ENCODE measurements around the gene APOA5. TPM values are rescaled to one million over a fixed set of nuclear protein-coding genes. Genes with fewer than 3 reads are reported as not detected.

The APOA5 gene
- total and polyA plus RNA-seq, 2 of the 13 experiments (the other 11 are each of a cell fraction or from before 2014, with no cell fraction given) = 44.0 to 49.1 TPM

DNA sequence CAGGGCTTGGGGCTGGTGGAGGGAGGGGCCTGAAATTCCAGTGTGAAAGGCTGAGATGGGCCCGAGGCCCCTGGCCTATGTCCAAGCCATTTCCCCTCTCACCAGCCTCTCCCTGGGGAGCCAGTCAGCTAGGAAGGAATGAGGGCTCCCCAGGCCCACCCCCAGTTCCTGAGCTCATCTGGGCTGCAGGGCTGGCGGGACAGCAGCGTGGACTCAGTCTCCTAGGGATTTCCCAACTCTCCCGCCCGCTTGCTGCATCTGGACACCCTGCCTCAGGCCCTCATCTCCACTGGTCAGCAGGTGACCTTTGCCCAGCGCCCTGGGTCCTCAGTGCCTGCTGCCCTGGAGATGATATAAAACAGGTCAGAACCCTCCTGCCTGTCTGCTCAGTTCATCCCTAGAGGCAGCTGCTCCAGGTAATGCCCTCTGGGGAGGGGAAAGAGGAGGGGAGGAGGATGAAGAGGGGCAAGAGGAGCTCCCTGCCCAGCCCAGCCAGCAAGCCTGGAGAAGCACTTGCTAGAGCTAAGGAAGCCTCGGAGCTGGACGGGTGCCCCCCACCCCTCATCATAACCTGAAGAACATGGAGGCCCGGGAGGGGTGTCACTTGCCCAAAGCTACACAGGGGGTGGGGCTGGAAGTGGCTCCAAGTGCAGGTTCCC, 38.0 kb upstream of the APOA5 start, which contains the start of gene APOC3 (continued):
- TF ChIP-seq, protein P1, sequence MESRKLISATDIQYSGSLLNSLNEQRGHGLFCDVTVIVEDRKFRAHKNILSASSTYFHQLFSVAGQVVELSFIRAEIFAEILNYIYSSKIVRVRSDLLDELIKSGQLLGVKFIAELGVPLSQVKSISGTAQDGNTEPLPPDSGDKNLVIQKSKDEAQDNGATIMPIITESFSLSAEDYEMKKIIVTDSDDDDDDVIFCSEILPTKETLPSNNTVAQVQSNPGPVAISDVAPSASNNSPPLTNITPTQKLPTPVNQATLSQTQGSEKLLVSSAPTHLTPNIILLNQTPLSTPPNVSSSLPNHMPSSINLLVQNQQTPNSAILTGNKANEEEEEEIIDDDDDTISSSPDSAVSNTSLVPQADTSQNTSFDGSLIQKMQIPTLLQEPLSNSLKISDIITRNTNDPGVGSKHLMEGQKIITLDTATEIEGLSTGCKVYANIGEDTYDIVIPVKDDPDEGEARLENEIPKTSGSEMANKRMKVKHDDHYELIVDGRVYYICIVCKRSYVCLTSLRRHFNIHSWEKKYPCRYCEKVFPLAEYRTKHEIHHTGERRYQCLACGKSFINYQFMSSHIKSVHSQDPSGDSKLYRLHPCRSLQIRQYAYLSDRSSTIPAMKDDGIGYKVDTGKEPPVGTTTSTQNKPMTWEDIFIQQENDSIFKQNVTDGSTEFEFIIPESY (CRISPR knock-in tag; IDR thresholded peaks at IDR 0.05) = 0 out of 2 replicates have a peak, but pooled peaks have one; percentile 5
- no peak for TF ChIP-seq ZNF441 (CRISPR knock-in tag; IDR thresholded peaks at IDR 0.05; ENCODE audit: borderline replicate concordance)
- TF ChIP-seq JUN (CRISPR knock-in tag; IDR thresholded peaks at IDR 0.05) = no peak; the same call in 1 of the 2 replicates
- TF ChIP-seq GATAD2A (CRISPR knock-in tag; IDR thresholded peaks at IDR 0.05) = peak; percentile 90
- peak; percentile 59 for TF ChIP-seq XRCC5 (optimal IDR thresholded peaks at IDR 0.05; ENCODE audit: low read length)
- TF ChIP-seq ZBTB26 (CRISPR knock-in tag; IDR thresholded peaks at IDR 0.05; ENCODE audit: borderline replicate concordance) = no peak
- TF ChIP-seq ZNF724P (CRISPR knock-in tag; IDR thresholded peaks at IDR 0.05; ENCODE audit: borderline replicate concordance) = peak; percentile 40; the same call in 1 of the 2 replicates
- 0 out of 2 replicates have a peak, but pooled peaks have one; percentile 10 for TF ChIP-seq ARID3A (IDR thresholded peaks at IDR 0.05; ENCODE audit: low read depth, low read length)
- TF ChIP-seq RFX1 (IDR thresholded peaks at IDR 0.05) = no peak
- no peak for TF ChIP-seq ZFP90 (CRISPR knock-in tag; IDR thresholded peaks at IDR 0.05; ENCODE audit: borderline replicate concordance)
- TF ChIP-seq KAT2B (IDR thresholded peaks at IDR 0.05; ENCODE audit: borderline replicate concordance, low read depth, low read length) = no peak
- no peak for TF ChIP-seq STAG1 (CRISPR knock-in tag; IDR thresholded peaks at IDR 0.05)
- peak; percentile 80 for TF ChIP-seq ZMYM4 (CRISPR knock-in tag; IDR thresholded peaks at IDR 0.05)
- TF ChIP-seq MAFG (CRISPR knock-in tag; IDR thresholded peaks at IDR 0.05) = no peak
- TF ChIP-seq ZNF607 (CRISPR knock-in tag; IDR thresholded peaks at IDR 0.05; ENCODE audit: borderline replicate concordance) = no peak
- TF ChIP-seq U2AF1 (optimal IDR thresholded peaks at IDR 0.05; ENCODE audit: low read depth, low read length) = no peak
- TF ChIP-seq, protein P2, sequence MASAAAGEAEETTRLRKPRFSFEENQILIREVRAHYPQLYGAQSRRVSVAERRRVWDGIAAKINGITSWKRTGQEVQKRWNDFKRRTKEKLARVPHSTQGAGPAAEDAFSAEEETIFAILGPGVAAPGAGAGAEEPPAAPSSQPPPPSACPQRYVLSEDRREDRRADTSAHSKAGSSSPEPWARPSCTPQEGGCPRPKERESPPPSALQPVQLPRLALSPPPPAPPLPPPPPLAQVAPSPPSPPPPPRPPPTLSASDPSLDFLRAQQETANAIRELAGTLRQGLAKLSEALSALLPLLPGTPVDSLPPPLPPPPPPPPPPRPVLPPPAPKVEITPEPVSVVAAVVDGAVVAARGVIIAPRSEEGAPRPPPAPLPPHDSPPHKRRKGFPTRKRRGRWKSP (CRISPR knock-in tag; IDR thresholded peaks at IDR 0.05) = peak; percentile 70; the same call in 1 of the 2 replicates
- TF ChIP-seq HNRNPL (IDR thresholded peaks at IDR 0.05; ENCODE audit: low read depth, low read length) = peak; percentile 86; the same call in 1 of the 2 replicates
- peak; percentile 54; the same call in 1 of the 2 replicates for TF ChIP-seq DMAP1 (CRISPR knock-in tag; IDR thresholded peaks at IDR 0.05)
- TF ChIP-seq ZNF614 (CRISPR knock-in tag; IDR thresholded peaks at IDR 0.05; ENCODE audit: borderline replicate concordance) = no peak; the same call in 1 of the 2 replicates
- no peak for TF ChIP-seq ZNF616 (CRISPR knock-in tag; IDR thresholded peaks at IDR 0.05; ENCODE audit: low read depth)
- TF ChIP-seq DZIP1 (CRISPR knock-in tag; IDR thresholded peaks at IDR 0.05) = no peak

Data from HepG2 (cell line).